ENCODE measurements around the gene ROBO1.

DNA sequence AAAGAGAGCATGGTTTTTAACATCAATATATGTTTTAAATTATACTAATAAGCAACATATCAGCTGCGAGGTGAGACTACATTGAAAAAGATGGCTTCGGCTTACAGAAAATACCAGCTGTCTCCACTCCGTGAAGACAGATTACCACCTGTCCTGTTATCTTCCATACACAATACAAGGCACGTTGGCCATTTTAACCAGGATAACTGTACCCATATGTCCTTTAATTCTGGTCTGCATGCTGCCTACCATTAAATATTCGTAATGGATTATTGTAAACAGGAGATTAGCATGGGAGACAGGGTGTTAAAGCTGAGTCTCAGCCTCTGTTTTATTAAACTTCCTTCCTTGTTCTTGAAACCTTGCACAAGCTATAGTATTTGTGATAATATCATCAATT lies 855.5 kb downstream of the ROBO1 start:
- TF ChIP-seq, protein P1, sequence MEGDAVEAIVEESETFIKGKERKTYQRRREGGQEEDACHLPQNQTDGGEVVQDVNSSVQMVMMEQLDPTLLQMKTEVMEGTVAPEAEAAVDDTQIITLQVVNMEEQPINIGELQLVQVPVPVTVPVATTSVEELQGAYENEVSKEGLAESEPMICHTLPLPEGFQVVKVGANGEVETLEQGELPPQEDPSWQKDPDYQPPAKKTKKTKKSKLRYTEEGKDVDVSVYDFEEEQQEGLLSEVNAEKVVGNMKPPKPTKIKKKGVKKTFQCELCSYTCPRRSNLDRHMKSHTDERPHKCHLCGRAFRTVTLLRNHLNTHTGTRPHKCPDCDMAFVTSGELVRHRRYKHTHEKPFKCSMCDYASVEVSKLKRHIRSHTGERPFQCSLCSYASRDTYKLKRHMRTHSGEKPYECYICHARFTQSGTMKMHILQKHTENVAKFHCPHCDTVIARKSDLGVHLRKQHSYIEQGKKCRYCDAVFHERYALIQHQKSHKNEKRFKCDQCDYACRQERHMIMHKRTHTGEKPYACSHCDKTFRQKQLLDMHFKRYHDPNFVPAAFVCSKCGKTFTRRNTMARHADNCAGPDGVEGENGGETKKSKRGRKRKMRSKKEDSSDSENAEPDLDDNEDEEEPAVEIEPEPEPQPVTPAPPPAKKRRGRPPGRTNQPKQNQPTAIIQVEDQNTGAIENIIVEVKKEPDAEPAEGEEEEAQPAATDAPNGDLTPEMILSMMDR (IDR thresholded peaks at IDR 0.05; ENCODE audit: insufficient read depth, low read depth, low read length), result no peak
- no peak for TF ChIP-seq EZH2 (IDR thresholded peaks at IDR 0.05; ENCODE audit: insufficient read depth, low read length)
